ENCODE results near the gene PCDHGB5.

GRCh38 chr5:141409598-141410306 is 12.0 kb downstream of the PCDHGB5 start:
- TF ChIP-seq EP300 (IDR thresholded peaks at IDR 0.05; ENCODE audit: borderline replicate concordance) = no peak
- no peak for TF ChIP-seq RAD21 (IDR thresholded peaks at IDR 0.05; ENCODE audit: low read depth)
- TF ChIP-seq USF1 (IDR thresholded peaks at IDR 0.05) = no peak
- no peak for TF ChIP-seq TCF12 (IDR thresholded peaks at IDR 0.05; ENCODE audit: low read depth)
- no peak for TF ChIP-seq CEBPB (IDR thresholded peaks at IDR 0.05)
- TF ChIP-seq, protein P1, sequence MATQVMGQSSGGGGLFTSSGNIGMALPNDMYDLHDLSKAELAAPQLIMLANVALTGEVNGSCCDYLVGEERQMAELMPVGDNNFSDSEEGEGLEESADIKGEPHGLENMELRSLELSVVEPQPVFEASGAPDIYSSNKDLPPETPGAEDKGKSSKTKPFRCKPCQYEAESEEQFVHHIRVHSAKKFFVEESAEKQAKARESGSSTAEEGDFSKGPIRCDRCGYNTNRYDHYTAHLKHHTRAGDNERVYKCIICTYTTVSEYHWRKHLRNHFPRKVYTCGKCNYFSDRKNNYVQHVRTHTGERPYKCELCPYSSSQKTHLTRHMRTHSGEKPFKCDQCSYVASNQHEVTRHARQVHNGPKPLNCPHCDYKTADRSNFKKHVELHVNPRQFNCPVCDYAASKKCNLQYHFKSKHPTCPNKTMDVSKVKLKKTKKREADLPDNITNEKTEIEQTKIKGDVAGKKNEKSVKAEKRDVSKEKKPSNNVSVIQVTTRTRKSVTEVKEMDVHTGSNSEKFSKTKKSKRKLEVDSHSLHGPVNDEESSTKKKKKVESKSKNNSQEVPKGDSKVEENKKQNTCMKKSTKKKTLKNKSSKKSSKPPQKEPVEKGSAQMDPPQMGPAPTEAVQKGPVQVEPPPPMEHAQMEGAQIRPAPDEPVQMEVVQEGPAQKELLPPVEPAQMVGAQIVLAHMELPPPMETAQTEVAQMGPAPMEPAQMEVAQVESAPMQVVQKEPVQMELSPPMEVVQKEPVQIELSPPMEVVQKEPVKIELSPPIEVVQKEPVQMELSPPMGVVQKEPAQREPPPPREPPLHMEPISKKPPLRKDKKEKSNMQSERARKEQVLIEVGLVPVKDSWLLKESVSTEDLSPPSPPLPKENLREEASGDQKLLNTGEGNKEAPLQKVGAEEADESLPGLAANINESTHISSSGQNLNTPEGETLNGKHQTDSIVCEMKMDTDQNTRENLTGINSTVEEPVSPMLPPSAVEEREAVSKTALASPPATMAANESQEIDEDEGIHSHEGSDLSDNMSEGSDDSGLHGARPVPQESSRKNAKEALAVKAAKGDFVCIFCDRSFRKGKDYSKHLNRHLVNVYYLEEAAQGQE (IDR thresholded peaks at IDR 0.05; ENCODE audit: low read depth) = no peak

Data from Ishikawa (cell line).